GM21515 (cell line): Measurements from ENCODE around the gene RBFOX1.

ENCODE experiments used
- ATAC-seq: cut with Tn5 transposase; IDR thresholded peaks from one replicate; pipeline ENCODE4 v1.9.1; 2021; ENCODE audit not compliant: unreplicated experiment

RBFOX1 gene

DNA sequence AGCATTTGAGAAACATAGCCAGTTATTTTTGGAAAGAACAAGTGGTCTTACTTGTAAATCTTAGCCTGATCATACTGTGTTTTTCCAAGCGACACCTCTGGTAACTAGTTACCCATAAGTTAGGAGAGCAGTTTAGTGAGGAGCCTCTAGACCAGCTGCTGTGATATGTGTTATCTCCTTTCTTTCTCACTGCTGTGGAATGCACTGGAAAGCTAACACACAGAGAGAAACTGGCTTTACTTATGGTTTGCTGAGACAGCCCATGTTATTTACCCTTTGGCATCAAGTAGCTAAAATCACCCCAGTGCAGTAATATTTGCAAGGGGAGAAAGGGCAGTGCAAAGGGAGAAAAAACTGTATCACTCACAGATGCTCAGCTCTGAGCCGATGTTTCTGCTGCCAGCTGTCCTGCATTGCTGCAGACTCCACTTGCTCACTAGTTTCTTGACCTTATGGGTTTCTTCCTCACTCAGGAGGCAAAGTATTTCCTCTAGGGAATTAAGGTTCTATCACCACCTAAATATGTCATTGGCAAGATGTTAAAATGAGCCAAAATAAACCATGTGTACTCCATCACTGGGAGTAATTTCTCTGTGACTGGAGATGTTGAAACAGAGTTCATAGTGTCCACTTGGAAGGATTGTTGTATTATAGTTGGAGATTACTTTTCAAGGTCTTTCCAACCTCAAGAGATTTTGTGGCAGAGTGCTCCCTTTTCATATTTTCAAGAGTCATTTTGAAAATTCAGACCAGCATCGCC lies 2.3 kb downstream of the RBFOX1 start:
- no peak for ATAC-seq

DNA sequence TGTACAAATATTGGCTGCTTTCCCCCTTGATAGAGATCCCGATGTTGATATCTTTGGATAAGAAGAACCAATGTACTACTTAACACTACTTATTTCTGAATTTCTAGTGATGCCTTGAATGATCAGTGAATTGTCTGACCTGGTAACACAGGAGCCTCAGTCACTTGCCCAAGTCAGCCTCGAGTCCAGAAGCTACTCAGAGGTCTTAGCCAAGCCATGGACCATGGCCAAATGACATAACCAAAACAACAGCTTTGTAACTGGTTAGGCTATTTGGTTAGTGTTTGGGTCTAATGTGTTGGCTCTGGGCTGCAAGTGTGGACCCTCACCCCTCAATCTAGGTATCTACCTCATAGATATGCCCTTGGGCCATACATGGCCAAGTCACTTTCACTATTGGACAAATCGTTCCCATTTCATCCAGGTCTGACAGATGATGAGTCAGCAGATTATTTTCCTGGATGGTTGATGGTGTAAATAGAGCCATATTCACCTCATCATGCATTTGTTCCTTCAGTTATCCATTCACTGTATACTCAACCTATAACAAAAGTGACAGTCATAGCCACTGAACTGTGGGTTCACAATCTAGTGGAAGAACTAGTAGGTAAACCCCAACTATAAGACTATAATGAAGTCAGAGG lies 3.5 kb downstream of the RBFOX1 start:
- no peak for ATAC-seq

DNA sequence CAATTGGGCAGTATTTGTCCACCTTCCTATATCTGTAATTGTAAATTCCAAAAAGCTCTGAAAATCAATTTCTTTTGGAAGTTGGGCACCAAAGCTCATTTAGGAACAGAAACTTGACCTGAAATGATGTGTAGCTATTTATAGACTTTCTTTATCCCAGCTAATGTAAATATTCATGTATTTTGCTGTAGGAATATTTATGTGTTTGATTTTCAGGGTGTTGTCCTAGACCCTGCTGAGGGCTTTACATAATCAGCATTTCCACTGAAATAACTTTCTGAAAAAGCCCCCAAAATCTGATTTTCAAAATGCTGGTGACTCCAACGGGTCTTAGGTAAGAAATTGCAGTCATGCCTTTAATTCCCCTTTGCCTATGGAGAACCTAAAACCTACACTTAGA lies 4.1 kb downstream of the RBFOX1 start:
- ATAC-seq = no peak

DNA sequence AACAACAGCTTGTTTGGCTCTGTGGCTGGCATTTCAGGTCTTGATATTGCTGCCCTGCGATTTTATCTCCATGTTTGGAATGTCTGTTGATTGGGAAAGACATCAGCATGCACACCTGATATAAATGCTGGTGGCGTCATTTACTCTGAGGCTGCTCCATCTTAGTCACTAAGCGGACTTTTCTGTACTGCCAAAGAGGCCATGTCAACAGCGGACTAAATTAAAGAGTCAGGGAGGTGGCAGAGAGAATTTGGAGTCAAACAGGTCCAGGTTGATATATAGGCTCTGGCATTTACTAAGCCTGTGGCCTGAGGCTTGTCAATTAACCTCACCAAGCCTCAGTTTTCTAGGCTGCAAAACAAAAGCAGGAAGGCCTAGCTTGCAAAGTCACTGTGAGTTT lies 6.2 kb downstream of the RBFOX1 start:
- no peak for ATAC-seq

DNA sequence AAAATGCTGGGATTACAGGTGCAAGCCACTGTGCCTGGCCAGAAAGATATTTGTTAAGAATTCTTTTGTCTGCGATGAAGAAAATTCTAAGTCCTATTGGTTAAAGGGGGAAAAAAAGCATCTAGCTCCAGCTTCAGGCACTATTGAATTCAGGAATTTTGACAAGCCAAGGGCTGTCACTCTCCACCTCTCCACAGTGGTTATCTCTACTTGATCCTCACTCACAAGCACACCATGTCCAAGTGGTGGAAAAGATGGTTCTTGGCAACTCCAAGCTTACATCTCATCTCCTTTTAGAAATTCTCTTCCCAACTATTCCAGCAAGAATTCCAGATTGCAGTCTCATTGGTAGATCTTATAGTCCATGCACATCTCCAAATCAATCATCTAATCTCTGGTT lies 7.1 kb downstream of the RBFOX1 start:
- ATAC-seq = no peak

DNA sequence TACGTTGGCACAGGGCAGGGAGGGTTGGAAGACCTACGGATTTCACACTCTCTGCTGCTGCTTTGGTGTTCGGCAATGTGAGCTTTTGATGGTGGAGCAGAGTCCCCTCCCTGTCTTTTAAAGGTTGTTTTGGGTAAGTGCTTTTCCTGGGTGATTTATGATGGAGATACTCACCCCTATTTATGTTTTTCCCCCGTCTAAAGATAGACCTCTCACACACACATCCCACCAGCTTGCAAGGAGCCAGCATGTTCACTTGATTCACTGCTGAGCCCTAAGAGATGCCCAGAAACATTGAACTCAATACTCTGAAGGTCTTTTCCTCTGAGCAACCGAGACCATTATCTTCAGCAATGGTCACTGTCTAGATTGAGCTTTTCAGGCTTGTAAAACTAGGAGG lies 8.3 kb downstream of the RBFOX1 start:
- ATAC-seq = no peak

DNA sequence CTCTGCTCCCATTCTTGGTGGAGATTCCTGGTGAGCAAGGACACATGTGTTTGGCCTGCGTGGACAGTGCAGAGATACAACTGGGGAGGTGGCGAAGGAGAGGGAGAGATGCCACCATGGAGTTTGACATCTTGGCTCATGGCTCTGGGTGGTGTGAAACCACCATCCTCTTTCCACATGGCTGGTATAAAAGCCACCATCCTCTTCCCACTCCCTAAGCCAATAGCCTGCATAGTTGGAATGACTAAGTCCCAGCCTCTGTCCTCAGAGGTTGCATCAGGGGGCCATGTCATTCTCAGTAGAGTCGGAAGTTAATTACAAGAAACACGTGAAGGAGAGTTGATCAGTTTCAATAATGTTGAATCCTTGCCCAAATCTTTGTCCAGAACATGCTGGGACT lies 10.0 kb downstream of the RBFOX1 start:
- ATAC-seq = no peak

DNA sequence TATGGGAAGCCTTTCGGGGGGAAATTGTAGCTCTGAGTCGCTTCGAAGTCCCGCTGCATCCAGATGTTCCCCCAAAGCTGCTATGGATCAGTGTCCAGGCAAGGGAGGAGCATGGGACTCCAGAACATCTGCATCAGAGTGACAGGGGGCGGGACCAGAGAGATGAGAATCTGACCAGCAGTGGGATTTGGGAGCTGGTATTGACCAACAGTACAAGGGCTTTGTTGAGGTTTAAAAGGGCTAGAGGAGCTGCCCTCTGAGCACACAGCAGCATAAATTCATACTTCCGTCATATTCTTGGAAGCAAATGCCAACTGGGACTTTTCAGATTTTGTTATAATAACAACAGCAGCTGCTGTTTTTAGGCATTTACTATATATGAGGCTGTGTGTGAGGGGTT lies 10.6 kb downstream of the RBFOX1 start:
- no peak for ATAC-seq

DNA sequence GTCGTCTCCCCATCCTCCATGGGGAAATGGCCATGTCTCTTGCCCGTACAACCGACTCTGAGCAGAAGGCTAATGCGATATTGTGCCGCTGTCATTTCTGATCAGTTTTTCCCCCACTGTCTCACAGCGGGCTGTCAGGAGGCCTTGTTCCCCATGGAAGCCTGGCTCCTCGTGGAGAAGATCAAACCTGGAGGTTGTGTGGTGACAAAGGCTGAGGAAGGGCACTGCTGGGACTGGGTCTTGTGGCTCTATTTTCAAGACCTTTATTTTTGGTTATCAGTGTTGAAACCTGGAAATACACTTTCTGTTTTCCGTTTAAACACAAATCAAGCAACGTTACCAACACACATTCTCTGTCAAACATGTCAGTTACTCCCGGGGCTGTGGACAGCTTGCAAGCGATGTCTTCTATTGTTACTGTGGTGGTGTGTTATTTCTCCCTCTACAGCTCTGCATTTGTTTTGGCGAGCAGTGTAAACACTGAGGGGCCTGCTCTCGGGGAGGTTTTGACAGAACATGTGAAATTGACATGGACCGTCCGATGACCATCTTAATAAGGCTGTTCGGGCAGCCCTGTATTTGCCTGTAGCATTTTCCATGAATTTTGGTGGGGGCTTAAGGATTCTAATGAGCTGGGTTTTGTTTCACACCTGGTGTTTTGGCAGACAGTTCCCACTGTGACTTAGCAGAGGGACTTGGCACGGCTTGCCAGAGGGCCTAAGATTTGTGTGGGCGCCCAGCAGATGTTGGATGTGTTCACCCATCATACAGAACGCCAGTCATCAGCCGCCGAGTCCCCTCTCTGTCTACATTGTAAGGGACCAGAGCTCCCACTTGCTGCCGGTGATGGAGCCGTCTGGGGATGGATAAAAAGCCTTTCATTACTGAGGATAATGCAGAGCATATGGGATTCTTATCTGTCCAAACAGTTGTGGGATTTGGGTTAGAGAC lies 12.5 kb downstream of the RBFOX1 start:
- no peak for ATAC-seq

DNA sequence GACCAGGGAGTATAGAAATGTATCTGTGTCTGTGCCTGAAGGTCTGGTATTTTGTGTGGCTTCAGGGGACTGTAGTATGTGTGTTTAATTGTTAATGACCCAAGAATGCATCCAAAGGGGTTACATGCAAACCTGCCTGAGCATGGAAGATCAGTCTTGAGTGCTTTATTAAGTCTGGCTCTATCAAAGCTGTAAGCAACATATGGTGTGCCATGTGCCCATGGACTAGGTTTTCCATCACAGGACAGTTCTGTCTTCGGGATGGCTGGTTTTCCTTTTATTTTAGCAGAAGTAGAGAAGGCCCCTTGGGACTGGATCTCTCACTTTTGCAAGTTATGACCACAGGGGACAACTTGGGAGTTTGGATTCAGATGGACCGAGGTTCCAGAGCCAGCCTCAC lies 18.2 kb downstream of the RBFOX1 start:
- ATAC-seq = no peak

DNA sequence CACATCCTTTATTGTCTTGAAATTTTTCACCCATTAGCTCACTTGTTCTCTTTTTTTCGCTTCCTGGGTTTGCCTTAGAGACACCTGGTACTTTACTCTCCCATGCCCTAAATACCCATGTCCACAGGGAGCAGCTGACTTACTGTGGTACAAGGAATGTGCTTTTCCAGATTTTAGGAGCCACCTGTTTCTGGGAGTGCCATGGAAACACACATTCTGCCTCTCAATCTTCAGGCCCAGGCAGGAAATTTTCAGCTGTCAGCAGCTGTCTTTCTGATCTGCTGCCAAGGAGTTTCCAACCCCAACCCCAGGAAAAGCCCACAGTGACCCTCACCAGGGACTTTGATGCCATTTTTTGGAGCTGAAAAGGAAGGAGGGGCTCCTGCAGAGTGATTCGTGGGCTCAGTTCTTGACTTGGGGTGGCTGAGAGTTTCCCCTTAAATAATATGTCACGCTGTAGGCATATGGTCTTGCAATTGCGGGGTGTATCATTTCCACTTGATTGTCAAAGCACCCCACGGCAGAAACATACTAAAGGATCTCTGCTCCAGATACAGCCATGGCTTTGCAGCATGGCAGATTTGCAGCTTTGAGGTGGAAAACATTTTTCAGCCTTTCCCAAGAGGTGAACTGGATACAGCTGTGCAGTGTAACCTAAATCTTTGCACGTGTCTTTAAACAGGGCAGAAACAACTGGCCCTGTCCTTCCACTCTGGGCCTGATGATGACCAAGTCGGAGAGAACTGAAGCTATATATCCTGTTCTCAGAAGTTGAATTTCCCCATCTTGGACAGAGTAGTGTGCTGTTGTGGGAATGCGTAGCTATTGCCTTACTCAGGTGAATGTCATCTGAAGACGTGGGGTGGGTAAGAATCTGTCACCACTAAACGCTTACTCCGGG lies 19.2 kb downstream of the RBFOX1 start:
- ATAC-seq = no peak

DNA sequence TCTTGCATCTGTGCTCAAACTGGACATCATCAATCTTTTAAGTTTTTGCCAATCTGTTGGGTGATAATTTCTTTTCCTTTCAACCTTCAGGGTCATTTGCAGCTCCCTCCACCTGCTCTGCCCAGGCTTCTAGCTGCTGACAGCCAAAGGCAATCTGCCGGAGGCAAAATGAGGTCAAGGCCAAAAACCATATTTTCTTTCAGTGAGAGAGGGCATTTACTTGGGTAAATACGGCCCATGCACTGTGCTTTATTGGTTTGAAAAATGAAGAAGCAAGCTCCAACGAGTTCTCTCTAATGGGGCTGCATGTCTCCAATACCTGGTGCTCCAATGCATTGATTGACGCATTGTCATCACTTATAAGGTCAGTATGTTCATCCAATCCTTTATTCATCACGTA lies 23.1 kb downstream of the RBFOX1 start:
- no peak for ATAC-seq

DNA sequence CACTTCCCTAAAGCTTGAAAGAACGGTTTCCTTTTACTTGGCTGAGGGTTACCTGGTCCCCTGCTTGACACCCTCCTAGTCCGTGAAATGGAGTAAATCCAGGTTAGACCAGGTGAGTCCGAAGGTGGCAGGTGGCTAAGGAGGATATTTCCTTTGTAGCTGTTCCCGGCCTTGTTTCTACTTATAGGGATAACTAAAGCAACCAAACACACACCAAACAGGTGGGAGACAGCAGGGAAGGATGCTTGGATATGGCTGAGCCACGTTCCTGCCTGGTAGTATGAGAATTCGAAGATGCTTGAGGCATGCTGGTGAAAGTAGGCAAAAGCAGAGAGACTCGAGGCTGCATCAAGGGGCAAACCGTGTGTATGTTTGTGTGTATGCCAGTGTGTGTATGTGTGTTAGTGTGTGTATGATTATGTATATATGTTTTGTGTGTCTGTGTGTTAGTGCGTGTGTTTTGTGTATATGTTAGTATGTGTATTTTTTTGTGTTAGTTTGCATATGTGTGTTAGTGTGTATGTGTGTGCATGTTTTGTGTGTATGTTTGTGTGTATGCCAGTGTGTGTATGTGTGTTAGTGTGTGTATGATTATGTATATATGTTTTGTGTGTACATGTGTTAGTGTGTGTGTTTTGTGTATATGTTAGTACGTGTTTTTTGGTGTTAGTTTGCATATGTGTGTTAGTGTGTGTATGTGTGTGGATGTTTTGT lies 28.9 kb downstream of the RBFOX1 start:
- no peak for ATAC-seq

DNA sequence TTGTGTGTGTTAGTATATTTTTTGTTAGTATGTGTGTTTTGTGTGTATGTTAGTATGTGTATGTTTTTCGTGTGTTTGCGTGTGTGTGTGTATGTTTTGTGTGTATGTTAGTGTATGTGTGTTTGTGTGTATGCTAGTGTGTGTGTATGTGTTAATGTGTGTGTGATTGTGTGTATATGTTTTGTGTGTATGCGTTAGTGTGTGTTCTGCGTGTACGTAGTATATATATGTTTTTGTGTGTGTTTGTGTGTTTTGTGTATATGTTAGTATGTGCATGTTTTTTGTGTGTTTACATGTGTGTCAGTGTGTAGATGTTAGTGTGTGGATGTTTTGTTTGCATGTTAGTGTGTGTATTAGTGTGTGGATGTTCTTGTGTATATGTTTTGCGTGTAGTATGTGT lies 29.6 kb downstream of the RBFOX1 start:
- no peak for ATAC-seq

DNA sequence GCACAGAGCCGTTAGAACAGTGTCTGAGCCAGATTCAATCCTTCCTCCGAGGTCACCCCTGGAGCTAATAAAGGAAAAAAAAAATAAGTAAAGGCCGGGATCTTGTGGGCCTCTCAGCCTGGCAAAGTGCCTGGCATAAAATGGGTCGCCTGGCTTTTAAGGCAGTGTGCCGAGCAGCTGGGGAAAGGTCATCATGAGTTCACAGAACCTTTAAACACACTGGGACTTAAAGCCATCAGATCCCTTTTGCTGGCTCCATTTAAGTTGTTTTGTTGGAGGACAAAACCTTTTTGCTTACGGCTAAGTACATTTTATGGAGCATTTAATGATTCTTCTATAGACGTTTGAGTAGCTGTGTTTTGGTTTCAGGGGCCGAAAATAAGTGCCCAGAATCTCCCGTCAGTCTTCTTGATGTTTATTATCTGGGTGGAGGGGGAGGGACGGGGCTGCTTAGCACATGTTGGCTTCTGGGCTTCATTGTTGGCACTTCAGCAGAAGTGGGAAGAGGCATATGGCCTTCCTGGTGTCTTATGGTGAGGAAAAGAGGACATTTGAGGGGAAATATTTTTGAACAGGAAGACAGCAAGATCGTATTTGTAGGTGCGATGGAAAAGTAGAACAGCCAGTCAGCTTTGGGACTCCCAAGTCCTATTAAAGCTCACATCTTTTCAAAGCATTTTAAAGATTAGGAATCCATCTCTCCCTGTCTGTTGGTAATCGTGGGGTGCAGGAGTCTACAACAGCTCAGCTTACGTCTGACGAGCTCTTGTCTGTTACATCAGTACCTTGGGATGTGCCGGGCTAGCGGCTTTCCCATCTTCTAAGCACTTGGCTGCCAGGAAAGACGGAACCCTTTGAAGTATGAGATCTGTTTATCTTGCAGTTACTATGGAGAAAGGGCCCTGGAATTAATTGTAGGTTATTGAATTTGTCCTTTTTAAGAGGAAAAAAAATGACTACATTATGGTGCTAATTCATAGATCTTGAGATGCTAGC lies 31.1 kb downstream of the RBFOX1 start:
- no peak for ATAC-seq

DNA sequence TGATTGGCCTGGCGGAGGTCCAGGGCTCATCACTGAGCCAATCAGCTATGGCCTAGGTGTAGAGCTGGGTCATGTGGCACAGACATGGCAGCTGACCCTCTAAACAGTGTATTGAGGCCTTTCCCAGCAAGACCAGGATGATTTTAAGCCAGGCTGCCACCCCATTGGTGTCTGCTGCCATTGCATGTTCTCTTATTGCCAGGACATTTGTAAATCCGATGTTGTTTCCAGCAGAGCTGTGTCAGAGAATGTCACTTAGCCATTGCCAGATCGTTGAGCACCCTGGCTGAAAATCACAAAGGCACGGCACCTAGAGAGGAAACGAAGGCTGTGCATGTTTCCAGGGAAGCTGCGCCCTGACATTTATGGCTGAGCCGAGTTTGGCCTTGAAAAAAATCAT lies 33.4 kb downstream of the RBFOX1 start:
- ATAC-seq = no peak

DNA sequence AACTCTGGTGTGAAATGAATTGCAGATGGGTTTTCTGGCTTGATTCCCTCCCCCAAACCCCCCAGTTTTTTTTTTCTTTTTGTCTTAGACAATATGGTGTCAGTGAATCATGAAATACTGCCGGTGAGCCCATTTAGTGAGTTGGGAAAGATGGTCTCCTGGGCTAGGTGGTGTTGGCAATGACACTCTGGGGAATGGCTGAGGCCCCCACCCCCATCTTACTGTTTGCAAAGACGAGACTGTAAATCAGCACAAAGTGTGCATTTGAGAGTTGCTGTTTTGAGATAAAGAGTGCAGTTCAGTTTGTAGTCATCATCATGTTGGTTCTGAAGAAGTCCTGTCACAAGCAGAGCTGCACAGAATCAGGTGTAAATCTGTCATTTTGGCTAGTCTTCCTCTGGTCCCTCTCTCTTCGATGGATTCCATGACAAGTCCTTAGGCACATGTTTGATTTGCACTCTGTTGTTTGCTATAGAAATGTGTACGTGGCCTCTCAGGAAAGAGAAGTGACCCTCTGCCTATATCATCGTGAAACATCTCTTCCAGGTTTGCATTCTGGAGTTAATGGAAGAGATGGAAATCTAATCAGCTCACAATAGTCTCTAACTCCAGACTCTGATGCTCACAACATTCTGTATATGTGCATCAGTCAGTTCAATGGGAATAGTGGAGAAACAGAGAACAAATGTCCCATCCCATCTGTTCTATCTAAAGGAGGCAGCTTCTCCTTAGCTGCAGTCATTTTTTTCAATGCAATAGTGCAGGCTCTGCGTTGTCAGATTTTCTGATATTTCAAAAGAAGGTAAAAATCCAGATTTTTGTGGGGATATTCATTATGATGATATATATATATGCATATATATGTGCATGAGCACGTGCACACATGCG lies 34.6 kb downstream of the RBFOX1 start:
- no peak for ATAC-seq

DNA sequence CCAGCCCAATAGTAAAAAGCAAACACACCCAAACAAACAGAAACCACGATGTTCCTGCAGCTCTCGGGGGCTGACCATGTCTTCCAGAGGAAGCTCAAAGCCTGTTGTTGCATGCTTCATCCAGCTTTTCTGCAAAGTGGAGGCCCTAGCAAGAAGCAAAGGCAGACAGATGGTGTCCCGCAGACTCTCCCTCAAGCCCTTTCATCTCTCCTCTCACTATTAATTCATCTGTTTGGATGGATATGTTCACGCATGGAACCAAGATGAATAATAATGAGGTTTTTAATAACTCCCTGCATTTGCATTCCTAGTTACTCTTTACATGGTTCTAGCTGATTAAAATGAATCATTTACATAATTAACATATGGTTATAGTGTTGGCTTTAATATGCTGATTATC lies 36.6 kb downstream of the RBFOX1 start:
- no peak for ATAC-seq
